ENCODE measurements around the gene TMEM263. TPM values are rescaled to one million over a fixed set of nuclear protein-coding genes. Genes with fewer than 3 reads are reported as not detected.
"Not testable (repeated sequence)": the region's sequence is repeated elsewhere in the genome, so short reads cannot be mapped to it uniquely, and the experiment has no call there.

Gene TMEM263
- total and polyA plus RNA-seq, 8 donors = 42.7 to 94.8 (median 80.2) TPM

GRCh38 chr12:106915635-106916026, 40.1 kb upstream of the TMEM263 start:
- no peaks in the 10 kb centered on the region for H3K4me1 ChIP-seq
- intact Hi-C loops (cut with DNase I) = loop anchor here in 1 of 2 donors (5.0 kb wide), 1 partner anchor 528 kb away; no protein-coding TSS in a partner anchor
- no peak overlapping the region for H3K4me3 ChIP-seq
- no peak for TF ChIP-seq CTCF (IDR thresholded peaks at IDR 0.05)
- H3K9me3 ChIP-seq = no peaks in the 10 kb centered on the region
- DNase-seq (no peak), ATAC-seq (no peak)
- H3K27ac ChIP-seq = no peak overlapping the region
- H3K36me3 ChIP-seq = no peaks in the 10 kb centered on the region
- H3K27me3 ChIP-seq = peaks cover 12 to 99% of the 10 kb centered on the region in 2 donors

- Histone ChIP-seq H3K27ac (no peak overlapping the region), H3K4me1 (no peaks in the 10 kb centered on the region), H3K4me3 (no peak overlapping the region), H3K27me3 (peaks cover 7 to 99% of the 10 kb centered on the region in 2 donors), H3K9me3 (no peaks in the 10 kb centered on the region), H3K36me3 (no peaks in the 10 kb centered on the region)
- intact Hi-C loops (cut with DNase I) = loop anchor here in 1 of 2 donors (5.0 kb wide), 1 partner anchor 530 kb away; no protein-coding TSS in a partner anchor
- peak in 1 of 4 donors; percentile 28 for DNase-seq
- ATAC-seq = no peak
- no peak for TF ChIP-seq CTCF (IDR thresholded peaks at IDR 0.05)
Observed at GRCh38 chr12:106917503-106917902, 38.2 kb upstream of the TMEM263 start.

GRCh38 chr12:106918746-106919145, 37.0 kb upstream of the TMEM263 start:
- no peaks in the 10 kb centered on the region for H3K36me3 ChIP-seq
- ATAC-seq (peak; percentile 62), DNase-seq (peak in 1 of 4 donors; percentile 29)
- no peak overlapping the region for H3K4me3 ChIP-seq
- H3K9me3 ChIP-seq = no peaks in the 10 kb centered on the region
- intact Hi-C loops (cut with DNase I) = loop anchor here in 1 of 2 donors (5.0 kb wide), 1 partner anchor 531 kb away; no protein-coding TSS in a partner anchor
- no peak overlapping the region for H3K27ac ChIP-seq
- no peaks in the 10 kb centered on the region for H3K4me1 ChIP-seq
- TF ChIP-seq CTCF (IDR thresholded peaks at IDR 0.05) = peak in 1 of 2 donors; percentile 21
- peaks cover 7 to 99% of the 10 kb centered on the region in 2 donors for H3K27me3 ChIP-seq

- Histone ChIP-seq H3K27ac (no peak overlapping the region), H3K36me3 (no peaks in the 10 kb centered on the region), H3K9me3 (no peaks in the 10 kb centered on the region), H3K27me3 (peaks cover 7 to 98% of the 10 kb centered on the region in 2 donors), H3K4me1 (no peaks in the 10 kb centered on the region), H3K4me3 (no peak overlapping the region)
- intact Hi-C loops (cut with DNase I) = loop anchor here in 1 of 2 donors (5.0 kb wide), 1 partner anchor 533 kb away; no protein-coding TSS in a partner anchor
- peak; percentile 79 for ATAC-seq
- peak in 2 of 4 donors; percentile 33 to 60 for DNase-seq
- TF ChIP-seq CTCF (IDR thresholded peaks at IDR 0.05) = peak; percentile 51 to 68
Observed at GRCh38 chr12:106919910-106920544, 35.7 kb upstream of the TMEM263 start.

- H3K27ac ChIP-seq; H3K36me3 ChIP-seq; H3K4me1 ChIP-seq; H3K9me3 ChIP-seq; DNase-seq; ATAC-seq; H3K4me3 ChIP-seq; intact Hi-C loops (cut with DNase I): not testable (repeated sequence)
- peaks cover 7 to 98% of the 10 kb centered on the region in 2 donors for H3K27me3 ChIP-seq
Observed at GRCh38 chr12:106921976-106922375, 33.7 kb upstream of the TMEM263 start.

- intact Hi-C loops (cut with DNase I) = not testable (repeated sequence)
Observed at GRCh38 chr12:106923594-106923993, 32.1 kb upstream of the TMEM263 start.

More at GRCh38 chr12:106923594-106923993, 32.1 kb upstream of the TMEM263 start:
- not testable (repeated sequence) for H3K27ac ChIP-seq, H3K4me3 ChIP-seq, DNase-seq, H3K36me3 ChIP-seq, H3K9me3 ChIP-seq, H3K4me1 ChIP-seq, ATAC-seq
- H3K27me3 ChIP-seq = peaks cover 8 to 98% of the 10 kb centered on the region in 2 donors

All from left lung (tissue), 10 donors.